HEK293 (cell line): ENCODE data around the gene EFEMP1.

ENCODE experiments used
- CTCF ChIA-PET: fragments of 350-600 bp; formaldehyde crosslinking; extraction: SDS; loops from one replicate; lab custom pipeline; 2021; ENCODE audit warnings: antibody characterized with exemption; lab: Yijun Ruan, JAX
- POLR2A ChIA-PET: fragments of 300-600 bp; formaldehyde crosslinking; extraction: SDS; loops from one replicate; lab custom pipeline; 2020; ENCODE audit warnings: antibody characterized with exemption, inconsistent platforms; lab: Yijun Ruan, JAX
- H3K27ac ChIP-seq: fragments of 200-500 bp; sonication (Bioruptor generic); 2 replicates; pipeline ENCODE4 v1.5.1; 2014; ENCODE audit warnings: low read depth, low read length, control low read depth, inconsistent platforms; ENCODE audit errors: extremely low read depth
- H3K36me3 ChIP-seq, 2 experiments: fragments of 200-500 bp in 1 of 2; sonication (Bioruptor generic) in 1 of 2; 1 replicate in 1 of 2; 2 replicates in 1 of 2; pipeline ENCODE4 v1.5.1; 2014 to 2017; ENCODE audit warnings: inconsistent platforms in 2 of 2, low read length in 2 of 2; ENCODE audit not compliant: control insufficient read depth in 2 of 2, insufficient read depth in 1 of 2
- H3K4me1 ChIP-seq: fragments of 200-500 bp; sonication (Bioruptor generic); 2 replicates; pipeline ENCODE4 v1.5.1; 2014; ENCODE audit warnings: mild to moderate bottlenecking, low read length, inconsistent platforms; ENCODE audit not compliant: control insufficient read depth, insufficient read depth
- H3K4me3 ChIP-seq: 2 replicates; pipeline ENCODE4 v1.5.1; 2011; ENCODE audit warnings: low read depth, mild to moderate bottlenecking, control low read depth, low read length, moderate library complexity
- H3K9me3 ChIP-seq: fragments of 200-500 bp; sonication (Bioruptor generic); 2 replicates; pipeline ENCODE4 v1.5.1; 2014; ENCODE audit warnings: low read depth, low read length, inconsistent platforms; ENCODE audit not compliant: control insufficient read depth, insufficient read depth
- HOXA7 ChIP-seq: sonication (generic); formaldehyde crosslinking; IDR thresholded peaks from 2 replicates; pipeline ENCODE4 v1.8.1; 2022; ENCODE audit warnings: missing genetic modification reagents, borderline replicate concordance
- WT1 ChIP-seq: fragments of 450-650 bp; formaldehyde crosslinking; IDR thresholded peaks from 2 replicates; pipeline ENCODE4 v1.5.1; 2016; ENCODE audit warnings: missing biosample characterization, missing genetic modification characterization
- ZBTB17 ChIP-seq: fragments of 450-650 bp; formaldehyde crosslinking; IDR thresholded peaks from 2 replicates; pipeline ENCODE4 v1.5.1; 2016; ENCODE audit warnings: missing biosample characterization, missing genetic modification characterization
- ZNF140 ChIP-seq: fragments of 450-650 bp; formaldehyde crosslinking; IDR thresholded peaks from 2 replicates; pipeline ENCODE4 v1.5.1; 2016; ENCODE audit warnings: missing biosample characterization, missing genetic modification characterization
- ZNF280C ChIP-seq: fragments of 450-650 bp; formaldehyde crosslinking; IDR thresholded peaks from 2 replicates; pipeline ENCODE4 v1.5.1; 2016; ENCODE audit warnings: missing biosample characterization, missing genetic modification characterization
- ZNF341 ChIP-seq: fragments of 450-650 bp; formaldehyde crosslinking; IDR thresholded peaks from 2 replicates; pipeline ENCODE4; 2016; ENCODE audit warnings: low read depth, missing biosample characterization, missing genetic modification characterization
- ZNF37A ChIP-seq: fragments of 450-650 bp; IDR thresholded peaks from 2 replicates; pipeline ENCODE4 v1.5.1; 2018; ENCODE audit warnings: missing biosample characterization, missing genetic modification characterization
- ZNF398 ChIP-seq: fragments of 450-650 bp; formaldehyde crosslinking; IDR thresholded peaks from 2 replicates; pipeline ENCODE4 v1.5.1; 2017; ENCODE audit warnings: missing biosample characterization, missing genetic modification characterization
- ZNF529 ChIP-seq: fragments of 450-650 bp; formaldehyde crosslinking; IDR thresholded peaks from 2 replicates; pipeline ENCODE4 v1.5.1; 2017; ENCODE audit warnings: missing genetic modification characterization, missing biosample characterization; ENCODE audit not compliant: insufficient replicate concordance
- ZNF555 ChIP-seq: fragments of 450-650 bp; formaldehyde crosslinking; conservative IDR thresholded peaks from 2 replicates; pipeline ENCODE4 v1.5.1; 2017; ENCODE audit warnings: missing biosample characterization, mild to moderate bottlenecking, missing genetic modification characterization, inconsistent platforms
- ZNF596 ChIP-seq: fragments of 450-650 bp; IDR thresholded peaks from 2 replicates; pipeline ENCODE4 v1.5.0; 2018; ENCODE audit warnings: missing biosample characterization, mild to moderate bottlenecking, missing genetic modification characterization, moderate library complexity
- ZNF600 ChIP-seq: fragments of 450-650 bp; formaldehyde crosslinking; IDR thresholded peaks from 2 replicates; pipeline ENCODE4 v1.5.1; 2016; ENCODE audit warnings: missing biosample characterization, missing genetic modification characterization
- ZNF626 ChIP-seq: fragments of 450-650 bp; sonication (Bioruptor Pico); formaldehyde crosslinking; IDR thresholded peaks from 2 replicates; pipeline ENCODE4 v1.5.1; 2018; ENCODE audit warnings: missing biosample characterization, missing genetic modification characterization, inconsistent platforms
- ZNF776 ChIP-seq: fragments of 450-650 bp; formaldehyde crosslinking; IDR thresholded peaks from 2 replicates; pipeline ENCODE4 v1.5.0; 2017; ENCODE audit warnings: missing biosample characterization, missing genetic modification characterization, borderline replicate concordance
- TF ChIP-seq, protein P1 (sequence below): fragments of 450-650 bp; formaldehyde crosslinking; IDR thresholded peaks from 2 replicates; pipeline ENCODE4 v1.5.1; 2016; ENCODE audit warnings: missing biosample characterization, missing genetic modification characterization
- TF ChIP-seq, protein P2 (sequence below): fragments of 450-650 bp; formaldehyde crosslinking; IDR thresholded peaks from 2 replicates; pipeline ENCODE4 v1.5.1; 2017; ENCODE audit warnings: missing biosample characterization, mild to moderate bottlenecking, missing genetic modification characterization, moderate library complexity
- TF ChIP-seq, protein P3 (sequence below): fragments of 450-650 bp; formaldehyde crosslinking; IDR thresholded peaks from 2 replicates; pipeline ENCODE4 v1.5.1; 2017; ENCODE audit warnings: missing biosample characterization, missing genetic modification characterization

Gene EFEMP1

GRCh38 chr2:55934337-55934736 lies 10.8 kb upstream of the EFEMP1 start:
- ChIA-PET POLR2A (no interaction called here), CTCF (no interaction called here)
- H3K36me3 ChIP-seq: no peaks in the 10 kb centered on the region
- no peak for TF ChIP-seq ZNF37A (tag by site-specific recombination)
- TF ChIP-seq ZNF776 (tag by site-specific recombination): no peak
- no peak for TF ChIP-seq ZNF140
- no peak for TF ChIP-seq ZNF600 (tag by site-specific recombination)
- H3K9me3 ChIP-seq: no peaks in the 10 kb centered on the region
- no peaks in the 10 kb centered on the region for H3K4me1 ChIP-seq
- H3K27ac ChIP-seq: no peak overlapping the region
- no peak overlapping the region for H3K4me3 ChIP-seq

DNA sequence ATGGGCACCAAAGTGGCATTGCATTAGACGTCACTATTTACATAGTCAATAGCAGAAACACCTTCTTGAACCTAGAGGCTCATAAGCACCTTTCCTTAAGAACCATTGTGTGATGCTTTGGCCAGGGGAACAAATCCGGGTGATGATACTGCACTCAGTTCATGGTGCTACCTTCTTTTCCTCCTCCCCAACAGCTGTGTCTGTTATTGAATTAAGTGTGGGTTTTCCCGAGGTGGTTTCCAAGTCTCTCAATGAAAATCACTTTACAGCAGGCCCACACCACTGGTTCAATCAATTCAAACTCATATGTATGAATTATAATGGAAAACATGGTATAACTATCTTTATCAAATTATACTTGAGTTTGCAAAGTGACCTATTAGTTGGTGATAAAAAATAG lies 9.3 kb upstream of the EFEMP1 start:
- POLR2A ChIA-PET: no interaction called here
- TF ChIP-seq, protein P1, sequence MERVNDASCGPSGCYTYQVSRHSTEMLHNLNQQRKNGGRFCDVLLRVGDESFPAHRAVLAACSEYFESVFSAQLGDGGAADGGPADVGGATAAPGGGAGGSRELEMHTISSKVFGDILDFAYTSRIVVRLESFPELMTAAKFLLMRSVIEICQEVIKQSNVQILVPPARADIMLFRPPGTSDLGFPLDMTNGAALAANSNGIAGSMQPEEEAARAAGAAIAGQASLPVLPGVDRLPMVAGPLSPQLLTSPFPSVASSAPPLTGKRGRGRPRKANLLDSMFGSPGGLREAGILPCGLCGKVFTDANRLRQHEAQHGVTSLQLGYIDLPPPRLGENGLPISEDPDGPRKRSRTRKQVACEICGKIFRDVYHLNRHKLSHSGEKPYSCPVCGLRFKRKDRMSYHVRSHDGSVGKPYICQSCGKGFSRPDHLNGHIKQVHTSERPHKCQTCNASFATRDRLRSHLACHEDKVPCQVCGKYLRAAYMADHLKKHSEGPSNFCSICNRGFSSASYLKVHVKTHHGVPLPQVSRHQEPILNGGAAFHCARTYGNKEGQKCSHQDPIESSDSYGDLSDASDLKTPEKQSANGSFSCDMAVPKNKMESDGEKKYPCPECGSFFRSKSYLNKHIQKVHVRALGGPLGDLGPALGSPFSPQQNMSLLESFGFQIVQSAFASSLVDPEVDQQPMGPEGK (tag by site-specific recombination): no peak
- TF ChIP-seq WT1 (tag by site-specific recombination) (no peak), ZNF626 (tag by site-specific recombination) (no peak), ZNF341 (tag by site-specific recombination) (no peak), ZNF529 (no peak), ZNF555 (tag by site-specific recombination) (no peak), ZNF398 (tag by site-specific recombination) (no peak)
- TF ChIP-seq, protein P2, sequence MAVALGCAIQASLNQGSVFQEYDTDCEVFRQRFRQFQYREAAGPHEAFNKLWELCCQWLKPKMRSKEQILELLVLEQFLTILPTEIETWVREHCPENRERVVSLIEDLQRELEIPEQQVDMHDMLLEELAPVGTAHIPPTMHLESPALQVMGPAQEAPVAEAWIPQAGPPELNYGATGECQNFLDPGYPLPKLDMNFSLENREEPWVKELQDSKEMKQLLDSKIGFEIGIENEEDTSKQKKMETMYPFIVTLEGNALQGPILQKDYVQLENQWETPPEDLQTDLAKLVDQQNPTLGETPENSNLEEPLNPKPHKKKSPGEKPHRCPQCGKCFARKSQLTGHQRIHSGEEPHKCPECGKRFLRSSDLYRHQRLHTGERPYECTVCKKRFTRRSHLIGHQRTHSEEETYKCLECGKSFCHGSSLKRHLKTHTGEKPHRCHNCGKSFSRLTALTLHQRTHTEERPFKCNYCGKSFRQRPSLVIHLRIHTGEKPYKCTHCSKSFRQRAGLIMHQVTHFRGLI: no peak
- Histone ChIP-seq H3K36me3 (no peaks in the 10 kb centered on the region), H3K9me3 (no peaks in the 10 kb centered on the region), H3K4me3 (no peak overlapping the region), H3K27ac (no peak overlapping the region), H3K4me1 (no peaks in the 10 kb centered on the region)
- CTCF ChIA-PET: no interaction called here

- H3K9me3 ChIP-seq: no peaks in the 10 kb centered on the region
- no peaks in the 10 kb centered on the region for H3K4me1 ChIP-seq
- POLR2A ChIA-PET: no interaction called here
- CTCF ChIA-PET: interaction anchor here (0.7 kb wide), 1 partner anchor 123 kb away, joined by 4 read pairs; no protein-coding TSS in a partner anchor
- no peaks in the 10 kb centered on the region for H3K36me3 ChIP-seq
- no peak overlapping the region for H3K4me3 ChIP-seq
- H3K27ac ChIP-seq: no peak overlapping the region
- TF ChIP-seq ZBTB17 (0 out of 2 replicates have a peak, but pooled peaks have one; percentile 17), ZNF596 (tag by site-specific recombination) (no peak)
These were observed 7.7 kb upstream of the EFEMP1 start for GRCh38 chr2:55931281-55931680.

GRCh38 chr2:55929476-55929875 lies 5.9 kb upstream of the EFEMP1 start:
- no peak overlapping the region for H3K27ac ChIP-seq
- H3K4me3 ChIP-seq: no peak overlapping the region
- H3K4me1 ChIP-seq: no peaks in the 10 kb centered on the region
- no peaks in the 10 kb centered on the region for H3K9me3 ChIP-seq
- ChIA-PET CTCF (no interaction called here), POLR2A (no interaction called here)
- no peaks in the 10 kb centered on the region for H3K36me3 ChIP-seq
- TF ChIP-seq, protein P3, sequence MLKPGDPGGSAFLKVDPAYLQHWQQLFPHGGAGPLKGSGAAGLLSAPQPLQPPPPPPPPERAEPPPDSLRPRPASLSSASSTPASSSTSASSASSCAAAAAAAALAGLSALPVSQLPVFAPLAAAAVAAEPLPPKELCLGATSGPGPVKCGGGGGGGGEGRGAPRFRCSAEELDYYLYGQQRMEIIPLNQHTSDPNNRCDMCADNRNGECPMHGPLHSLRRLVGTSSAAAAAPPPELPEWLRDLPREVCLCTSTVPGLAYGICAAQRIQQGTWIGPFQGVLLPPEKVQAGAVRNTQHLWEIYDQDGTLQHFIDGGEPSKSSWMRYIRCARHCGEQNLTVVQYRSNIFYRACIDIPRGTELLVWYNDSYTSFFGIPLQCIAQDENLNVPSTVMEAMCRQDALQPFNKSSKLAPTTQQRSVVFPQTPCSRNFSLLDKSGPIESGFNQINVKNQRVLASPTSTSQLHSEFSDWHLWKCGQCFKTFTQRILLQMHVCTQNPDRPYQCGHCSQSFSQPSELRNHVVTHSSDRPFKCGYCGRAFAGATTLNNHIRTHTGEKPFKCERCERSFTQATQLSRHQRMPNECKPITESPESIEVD (tag by site-specific recombination): no peak
- TF ChIP-seq ZNF280C (tag by site-specific recombination): no peak
- no peak for TF ChIP-seq HOXA7
